Activated CD4-positive, alpha-beta T cell treated with anti-CD3 and anti-CD28 coated beads, Interleukin-2, amount 50 U/mL, for 4 hours (primary cell): Measurements from ENCODE around the gene CENPN.

Experiments used
- DNase-seq, 2 experiments: peaks; one replicate each; pipeline ENCODE4 v3.0.0-alpha.2; 2020

Gene CENPN

GRCh38 chr16:81006813-81007695, at the start of gene CENPN, which contains the start of gene CMC2:
CENPN (plus strand) TSS chr16:81007214; CDS start chr16:81011940, 4,726 bp downstream.
CMC2 (minus strand) TSS chr16:81006885; CDS start chr16:80997394, 9,491 bp downstream.
- DNase-seq = peak; percentile 97

- DNase-seq = no peak
Observed at GRCh38 chr16:80958284-80958683, 48.7 kb upstream of the CENPN start.

GRCh38 chr16:80962879-80963278, 44.1 kb upstream of the CENPN start:
- no peak for DNase-seq

- DNase-seq = no peak
Observed at GRCh38 chr16:80964351-80964750, 42.7 kb upstream of the CENPN start.

GRCh38 chr16:80966617-80967016, 40.4 kb upstream of the CENPN start:
- DNase-seq = no peak

DNA sequence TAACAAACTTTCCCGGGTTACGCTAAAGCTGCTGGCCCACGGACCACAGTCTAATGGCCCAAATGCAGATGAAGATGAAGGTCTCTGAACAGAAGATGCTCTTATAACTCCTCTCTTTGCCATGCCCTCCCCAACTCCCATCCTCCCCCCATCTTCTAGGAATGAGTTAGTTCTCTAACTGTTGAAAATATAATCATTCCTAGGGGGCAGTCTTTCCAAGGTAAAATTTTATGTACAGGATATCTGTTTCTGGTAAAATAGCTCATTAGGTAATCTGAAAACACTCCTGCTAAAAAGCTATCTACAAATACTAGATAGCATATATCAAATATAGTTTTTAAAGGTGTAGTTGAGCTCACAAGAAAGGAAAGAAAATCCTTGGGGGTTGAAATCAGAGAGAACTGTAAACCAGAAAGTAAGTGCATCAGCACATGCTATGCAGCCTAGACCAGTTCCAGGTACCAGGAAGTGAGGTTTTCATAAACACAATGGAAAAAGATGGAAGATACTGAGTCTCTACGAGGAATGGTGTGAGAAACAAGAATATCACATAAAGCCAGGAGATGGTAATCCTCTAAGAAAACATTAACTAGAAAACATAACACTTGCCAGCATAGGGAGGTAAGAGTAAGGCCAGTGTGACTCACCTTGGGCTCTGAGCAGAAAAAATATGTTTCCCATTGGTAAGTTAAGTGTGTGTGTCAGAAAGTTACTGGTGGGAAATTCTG, 38.5 kb upstream of the CENPN start:
- no peak for DNase-seq

DNA sequence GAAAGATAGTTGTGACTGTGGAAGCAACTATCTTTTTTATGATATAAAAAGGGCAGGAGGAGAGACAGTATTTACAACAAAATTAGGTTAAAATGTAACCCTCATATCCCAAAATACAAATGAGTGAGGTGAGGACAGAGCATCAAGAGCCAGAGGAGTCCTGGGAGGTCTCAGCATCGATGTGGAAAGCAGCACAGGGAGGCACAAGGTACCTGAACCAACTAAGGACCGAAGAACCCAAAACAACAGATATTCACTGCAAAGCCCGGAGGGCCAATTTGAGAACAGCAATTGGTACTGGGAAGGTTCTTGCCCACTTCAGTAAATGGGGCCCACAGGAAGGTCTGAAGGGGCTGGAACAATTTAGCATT, 37.9 kb upstream of the CENPN start:
- no peak for DNase-seq

GRCh38 chr16:80971819-80972218, 35.2 kb upstream of the CENPN start:
- no peak for DNase-seq

- no peak for DNase-seq
Observed at GRCh38 chr16:80972611-80973010, 34.4 kb upstream of the CENPN start.

DNA sequence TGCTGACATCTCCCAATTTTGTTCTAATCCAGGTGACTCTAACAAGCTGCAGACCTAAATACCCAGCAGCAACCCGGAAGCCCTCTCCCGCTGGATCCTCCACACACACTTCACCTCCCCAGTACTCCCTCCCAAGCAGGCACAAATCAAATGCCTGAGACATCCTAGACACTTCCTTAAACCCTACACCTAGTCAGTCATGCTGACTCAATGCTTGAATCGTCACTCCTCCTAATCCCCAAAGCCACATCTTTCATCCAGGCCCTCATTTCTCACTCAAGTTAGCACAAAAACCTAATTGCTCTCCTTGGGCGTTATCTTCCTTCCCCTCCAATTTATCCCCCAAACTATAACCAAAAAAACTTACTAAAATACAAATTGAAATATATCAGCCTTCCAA, 33.0 kb upstream of the CENPN start:
- DNase-seq = no peak

GRCh38 chr16:80974649-80975376, 32.2 kb upstream of the CENPN start:
- DNase-seq = no peak

DNA sequence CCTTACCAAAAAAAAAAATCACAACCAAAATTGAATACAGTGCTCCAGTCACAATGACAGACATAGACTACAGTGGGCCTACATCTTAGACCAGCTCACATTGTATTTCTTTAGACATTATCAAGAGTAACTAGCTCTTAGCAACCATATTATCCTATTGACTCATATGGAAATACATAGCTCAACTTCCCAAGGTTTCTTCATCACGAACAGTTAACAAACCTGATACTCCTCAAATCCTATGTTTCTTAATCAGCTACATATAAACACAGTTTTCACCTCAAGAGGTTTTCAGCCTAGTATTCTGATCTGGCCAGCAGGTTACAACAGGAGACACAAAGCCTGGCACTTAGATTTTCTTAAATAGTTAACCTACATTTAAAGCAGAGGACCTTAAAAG, 30.1 kb upstream of the CENPN start:
- no peak for DNase-seq

DNA sequence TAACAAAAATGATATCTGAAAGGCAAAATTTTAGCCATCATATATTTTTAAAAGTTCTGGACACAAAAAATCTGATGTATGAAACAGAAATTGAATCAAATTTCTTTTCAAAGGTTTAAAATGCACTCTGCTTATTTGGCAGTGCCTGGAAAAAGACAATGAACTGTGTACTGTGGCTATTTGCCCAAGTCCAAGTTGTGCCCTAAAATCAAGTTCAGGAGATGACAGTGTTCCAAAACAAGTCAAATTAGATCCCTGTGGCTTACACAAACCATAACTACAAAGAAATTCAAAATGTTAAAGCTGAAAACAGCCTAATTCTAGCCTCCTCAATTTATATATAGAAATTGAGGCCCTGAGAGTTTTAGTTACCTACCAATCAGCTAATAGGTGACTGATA, 25.9 kb upstream of the CENPN start:
- no peak for DNase-seq

GRCh38 chr16:80982646-80983045, 24.4 kb upstream of the CENPN start:
- DNase-seq = no peak

DNA sequence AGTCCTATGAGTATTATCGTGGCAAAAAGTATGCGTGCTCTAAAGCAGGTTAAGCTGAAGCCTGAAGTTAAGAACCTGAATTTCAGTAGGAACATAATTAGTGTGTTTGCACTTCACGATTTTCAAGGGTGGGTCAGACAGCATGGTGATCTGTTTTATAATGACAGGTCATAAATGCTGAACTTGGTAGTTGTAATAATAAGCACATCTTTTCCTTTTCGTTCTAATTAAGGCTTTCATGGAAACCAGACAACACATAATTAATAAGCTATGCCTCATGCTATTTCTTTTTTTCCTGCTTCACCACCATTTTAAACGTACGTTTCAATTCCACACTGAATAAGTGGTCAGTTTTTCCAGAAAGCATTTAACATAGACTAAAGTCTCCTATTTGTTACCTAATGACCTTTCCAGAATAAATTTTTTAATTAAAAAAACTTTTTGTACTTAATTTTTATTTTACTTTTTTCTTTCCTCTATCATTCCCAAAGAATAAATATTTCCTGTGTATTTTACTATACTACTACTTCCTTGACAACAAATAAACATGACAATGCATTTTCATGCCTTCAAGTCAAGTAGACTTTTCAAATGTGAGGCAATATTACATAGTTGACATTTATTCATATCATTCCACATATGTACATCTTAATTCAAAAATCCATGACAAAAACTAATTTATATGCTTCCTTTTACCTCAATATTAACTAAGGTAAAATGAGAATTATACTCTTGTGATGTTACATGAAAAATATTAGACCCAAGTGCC, 22.7 kb upstream of the CENPN start:
- no peak for DNase-seq

GRCh38 chr16:80985611-80986010, 21.4 kb upstream of the CENPN start:
- no peak for DNase-seq

DNA sequence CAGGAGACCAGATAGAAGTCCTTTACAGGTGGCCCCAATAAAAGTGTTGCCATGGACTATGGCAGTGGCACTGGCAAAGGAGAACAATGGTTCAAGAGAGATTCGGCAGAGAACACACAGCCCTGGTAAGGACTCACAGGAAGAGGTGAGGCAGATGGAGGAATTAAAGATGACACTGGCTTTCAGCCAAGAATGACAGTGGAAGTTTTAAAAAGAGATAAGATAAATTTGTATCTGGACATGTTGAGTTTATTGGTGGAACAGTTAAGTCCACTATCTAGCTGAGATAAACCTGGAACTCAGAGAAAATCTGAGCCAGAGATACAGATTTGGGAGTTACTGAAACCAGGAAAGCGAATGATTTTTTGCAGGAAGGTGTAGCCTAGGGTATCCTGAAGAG, 20.5 kb upstream of the CENPN start:
- DNase-seq = no peak

- DNase-seq = no peak
Observed at GRCh38 chr16:80988756-80989155, 18.3 kb upstream of the CENPN start.

GRCh38 chr16:80989801-80990200, 17.2 kb upstream of the CENPN start:
- DNase-seq = no peak

DNA sequence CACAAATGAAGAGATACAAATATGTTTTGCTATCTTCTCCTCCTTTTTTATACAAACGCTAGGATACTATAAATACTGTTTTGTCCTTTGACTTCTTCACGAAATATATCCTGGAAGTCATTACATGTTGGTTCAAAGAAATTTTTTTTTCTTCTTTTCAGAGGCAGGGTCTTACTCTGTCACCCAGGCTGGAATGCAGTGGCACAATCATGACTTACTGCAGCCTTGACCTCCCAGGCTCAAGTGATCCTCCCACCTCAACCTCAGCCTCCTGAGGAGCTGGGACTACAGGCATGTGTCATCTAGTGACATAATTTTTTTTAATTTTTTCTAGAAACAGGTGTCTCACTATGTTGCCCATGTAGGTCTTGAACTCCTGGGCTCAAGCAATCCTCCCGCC, 16.4 kb upstream of the CENPN start:
- no peak for DNase-seq

- no peak for DNase-seq
Observed at GRCh38 chr16:80990978-80991377, 16.0 kb upstream of the CENPN start.

DNA sequence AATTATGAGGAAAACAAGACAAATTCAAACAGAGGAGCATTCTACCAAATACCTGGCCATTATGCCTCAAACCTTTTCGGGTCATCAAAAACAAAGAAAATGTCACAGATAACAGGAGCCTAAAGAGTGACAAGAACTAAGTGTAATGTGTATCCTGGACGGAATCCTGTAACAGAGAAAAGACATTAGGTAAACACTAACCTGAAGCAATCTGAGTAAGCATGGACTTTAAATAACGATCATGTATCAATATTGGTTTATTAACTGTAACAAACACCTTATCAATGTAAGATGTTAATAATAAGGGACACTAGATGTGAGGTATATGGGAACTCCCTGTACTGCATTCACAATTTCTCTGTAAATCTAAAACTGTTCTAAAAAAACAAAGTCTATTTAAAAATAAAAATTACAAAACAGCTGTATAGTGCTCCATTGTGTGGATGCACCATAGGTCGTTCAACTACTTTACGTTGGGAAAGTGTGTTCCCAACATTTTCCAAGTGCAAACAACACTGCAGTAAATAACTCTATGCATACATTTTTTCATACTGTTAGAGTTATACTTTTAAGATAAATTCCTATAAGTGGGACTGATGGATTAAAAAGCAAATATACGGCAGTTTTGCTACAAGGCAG, 15.1 kb upstream of the CENPN start:
- DNase-seq = no peak
